Endothelial cell of umbilical vein (primary cell): ENCODE data around the gene RBM43. TPM values are rescaled to one million over a fixed set of nuclear protein-coding genes. Genes with fewer than 3 reads are reported as not detected.

Source experiments
- BruUV-seq: library from RNA; stranded (reverse); fragments of 400-500 nt; replicated peaks from 2 replicates; lab custom pipeline; 2021; lab: Mats Ljungman, UMichigan
- CTCF ChIA-PET: fragments of 300-600, 350-600 bp; sonication (Branson Sonifier 250); formaldehyde crosslinking; loops from one replicate; lab custom pipeline; 2021; ENCODE audit warnings: antibody characterized with exemption, inconsistent platforms; lab: Charles Lee
- POLR2A ChIA-PET: fragments of 300-600, 350-600 bp; sonication (Branson Sonifier 250); formaldehyde crosslinking; loops from one replicate; lab custom pipeline; 2021; ENCODE audit warnings: antibody characterized with exemption, inconsistent platforms; lab: Charles Lee
- DNase-seq: peaks from one replicate; pipeline ENCODE4 v3.0.0-alpha.2; 2011; ENCODE audit warnings: low read depth, low spot score
- FAIRE-seq: peaks from 2 replicates; lab custom pipeline; 2011; peaks lifted over from hg19 to GRCh38; lab: Jason Lieb, UNC
- H2AFZ ChIP-seq: 2 replicates; pipeline ENCODE4 v1.6.0; 2012; ENCODE audit warnings: low read depth, low read length, control low read depth, inconsistent platforms
- H3K27ac ChIP-seq: 2 replicates; pipeline ENCODE4 v1.5.1; 2011; ENCODE audit warnings: low read depth, mild to moderate bottlenecking, control low read depth, low read length, moderate library complexity; ENCODE audit not compliant: insufficient read depth
- H3K27me3 ChIP-seq, 2 experiments: 2 replicates each; pipeline versions ENCODE4 v1.6.0 to v1.6.1; 2011; ENCODE audit warnings: low read length in 2 of 2, mixed read lengths in 1 of 2; ENCODE audit not compliant: control insufficient read depth in 2 of 2, insufficient read depth in 2 of 2
- H3K36me3 ChIP-seq, 2 experiments: 2 replicates in 1 of 2; 3 replicates in 1 of 2; pipeline ENCODE4 v1.5.1; 2011; ENCODE audit warnings: low read length in 2 of 2, mild to moderate bottlenecking in 1 of 2, moderate library complexity in 1 of 2; ENCODE audit not compliant: control insufficient read depth in 2 of 2, insufficient read depth in 2 of 2; ENCODE audit errors: extremely low read depth in 1 of 2
- H3K4me1 ChIP-seq: 3 replicates; pipeline ENCODE4 v1.5.1; 2011; ENCODE audit warnings: mild to moderate bottlenecking, low read length; ENCODE audit not compliant: control insufficient read depth, insufficient read depth; ENCODE audit errors: extremely low read depth
- H3K4me2 ChIP-seq: 2 replicates; pipeline ENCODE4 v1.6.1; 2011; ENCODE audit warnings: low read length, control low read depth, mixed read lengths; ENCODE audit not compliant: insufficient read depth
- H3K4me3 ChIP-seq, 3 experiments: fragments of 200-600 bp in 1 of 3; sonication (generic), shearing (Covaris generic) in 1 of 3; replicated peaks in 1 of 3; 2 replicates each; pipeline ENCODE4 v1.5.1; 2011 to 2016; ENCODE audit warnings: control low read depth in 3 of 3, low read length in 3 of 3, mild to moderate bottlenecking in 2 of 3, inconsistent platforms in 1 of 3, low read depth in 1 of 3, moderate library complexity in 1 of 3; ENCODE audit not compliant: insufficient read depth in 1 of 3
- H3K79me2 ChIP-seq: 2 replicates; pipeline ENCODE4 v1.6.0; 2012; ENCODE audit warnings: low read length, inconsistent platforms; ENCODE audit not compliant: control insufficient read depth, insufficient read depth
- H3K9ac ChIP-seq: replicated peaks from 2 replicates; pipeline ENCODE3; 2011; ENCODE audit warnings: low read length, control low read depth; ENCODE audit not compliant: insufficient read depth; ENCODE audit errors: extremely low read depth
- H3K9me1 ChIP-seq: replicated peaks from 3 replicates; pipeline ENCODE4 v1.6.0; 2011; ENCODE audit warnings: mild to moderate bottlenecking, low read length; ENCODE audit not compliant: control insufficient read depth, insufficient read depth; ENCODE audit errors: extremely low read depth
- H3K9me3 ChIP-seq: replicated peaks from 2 replicates; pipeline ENCODE4 v1.5.1; 2012; ENCODE audit warnings: low read length, inconsistent platforms; ENCODE audit not compliant: control insufficient read depth, insufficient read depth
- H4K20me1 ChIP-seq: replicated peaks from 2 replicates; pipeline ENCODE3; 2011; ENCODE audit warnings: mild to moderate bottlenecking, low read length; ENCODE audit not compliant: control insufficient read depth, insufficient read depth; ENCODE audit errors: extremely low read depth
- CTCF ChIP-seq, 2 donors: IDR thresholded peaks; 1 replicate in 1 of 2; 2 replicates in 1 of 2; pipeline ENCODE4 v1.5.1; 2011; ENCODE audit warnings: low read length in 2 of 2, mild to moderate bottlenecking in 2 of 2, moderate library complexity in 2 of 2, control low read depth in 1 of 2, inconsistent platforms in 1 of 2, low read depth in 1 of 2; ENCODE audit not compliant: insufficient read depth in 1 of 2; ENCODE audit errors: extremely low read depth in 1 of 2
- EZH2 ChIP-seq: IDR thresholded peaks from 2 replicates; pipeline ENCODE4 v1.6.1; 2012; ENCODE audit warnings: borderline replicate concordance, low read depth, mild to moderate bottlenecking, moderate library complexity, low read length, inconsistent platforms; ENCODE audit not compliant: severe bottlenecking
- FOS ChIP-seq: IDR thresholded peaks from 2 replicates; pipeline ENCODE4 v1.6.1; 2011; ENCODE audit warnings: mild to moderate bottlenecking, low read length, moderate library complexity, borderline replicate concordance; ENCODE audit not compliant: insufficient read depth
- JUN ChIP-seq: IDR thresholded peaks from 2 replicates; pipeline ENCODE4 v1.6.1; 2011; ENCODE audit warnings: borderline replicate concordance, low read depth; ENCODE audit not compliant: insufficient read length, insufficient read depth
- MAX ChIP-seq: IDR thresholded peaks from 2 replicates; pipeline ENCODE4 v1.6.1; 2011; ENCODE audit not compliant: insufficient read depth, insufficient read length
- MYC ChIP-seq: IDR thresholded peaks from one replicate; pipeline ENCODE4 v1.6.1; 2011; ENCODE audit warnings: mild to moderate bottlenecking, low read depth, low read length
- dilution Hi-C: fragments of 300-500 bp; cut with MboI; formaldehyde crosslinking; loops from one replicate; pipeline ENCODE4 v1.15.0; 2019; ENCODE audit warnings: low sequenced_read_pairs; ENCODE audit not compliant: extremely low pct_ligation_motif_present
- intact Hi-C: fragments of 100-400 bp; cut with micrococcal nuclease; formaldehyde crosslinking; loops from one replicate; pipeline ENCODE4 v1.10.0; 2022
- polyA plus RNA-seq, 4 experiments: library from polyadenylated mRNA; depleted of rRNA in 3 of 4; stranded (reverse) in 3 of 4; unstranded in 1 of 4; fragments of >200 nt; gene quantifications; 2 replicates each; pipeline versions ENCODE4 v1.2.1 to v1.2.3, GENCODE V29; 2011 to 2012; ENCODE audit warnings: missing spikeins in 1 of 4
- total RNA-seq: library from RNA; stranded (reverse); gene quantifications from 2 replicates; pipeline ENCODE4 v1.2.3, GENCODE V29; 2021

Gene RBM43
- total and polyA plus RNA-seq, 2 donors (not counting 3 experiments of a cell fraction or from before 2014, with no cell fraction given): 3.7 to 6.5 TPM

GRCh38 chr2:151206446-151206968 lies 55.2 kb downstream of the RBM43 start:
- no peak overlapping the region for H2AFZ ChIP-seq
- H3K36me3 ChIP-seq: no peaks in the 10 kb centered on the region
- no peak overlapping the region for H3K27ac ChIP-seq
- BruUV-seq: no TSS peak
- no peak overlapping the region for H3K4me2 ChIP-seq
- TF ChIP-seq JUN: no peak
- dilution Hi-C loops: no loop called here
- no peak for DNase-seq
- H3K4me1 ChIP-seq: no peaks in the 10 kb centered on the region
- CTCF ChIA-PET: no interaction called here
- FAIRE-seq: no peak
- no peaks in the 10 kb centered on the region for H3K9me3 ChIP-seq
- H3K9ac ChIP-seq: no peak overlapping the region
- intact Hi-C loops: no loop called here
- no peaks in the 10 kb centered on the region for H3K9me1 ChIP-seq
- POLR2A ChIA-PET: no interaction called here
- H3K79me2 ChIP-seq: no peaks in the 10 kb centered on the region
- H3K4me3 ChIP-seq: no peak overlapping the region
- H4K20me1 ChIP-seq: no peaks in the 10 kb centered on the region
- H3K27me3 ChIP-seq: peaks cover 0 to 2% of the 10 kb centered on the region in 2 experiments

- Histone ChIP-seq H3K79me2 (no peaks in the 10 kb centered on the region), H3K36me3 (no peaks in the 10 kb centered on the region), H4K20me1 (no peaks in the 10 kb centered on the region), H3K27me3 (peaks cover 0 to 2% of the 10 kb centered on the region in 2 experiments), H3K4me2 (no peak overlapping the region), H3K27ac (no peak overlapping the region), H3K4me1 (no peaks in the 10 kb centered on the region), H3K9me3 (no peaks in the 10 kb centered on the region), H2AFZ (no peak overlapping the region), H3K9me1 (no peaks in the 10 kb centered on the region), H3K9ac (no peak overlapping the region), H3K4me3 (no peak overlapping the region)
- DNase-seq (no peak), FAIRE-seq (no peak)
- intact Hi-C loops (no loop called here), dilution Hi-C loops (no loop called here)
- no TSS peak for BruUV-seq
- ChIA-PET POLR2A (no interaction called here), CTCF (interaction anchor here (1.6 kb wide), 1 partner anchor 17 kb away, joined by 4 read pairs; no protein-coding TSS in a partner anchor)
- TF ChIP-seq EZH2 (no peak), FOS (no peak), JUN (no peak), CTCF (IDR thresholded peaks at IDR 0.05; ENCODE audit: extremely low read depth in 1 of 2, insufficient read depth in 1 of 2, low read depth in 1 of 2, low read length in 2 of 2) (no peak), MAX (no peak), MYC (no peak)
These were observed 56.1 kb downstream of the RBM43 start for GRCh38 chr2:151205571-151205970.
